Measurements from ENCODE around the gene TUG1.

TUG1 gene

DNA sequence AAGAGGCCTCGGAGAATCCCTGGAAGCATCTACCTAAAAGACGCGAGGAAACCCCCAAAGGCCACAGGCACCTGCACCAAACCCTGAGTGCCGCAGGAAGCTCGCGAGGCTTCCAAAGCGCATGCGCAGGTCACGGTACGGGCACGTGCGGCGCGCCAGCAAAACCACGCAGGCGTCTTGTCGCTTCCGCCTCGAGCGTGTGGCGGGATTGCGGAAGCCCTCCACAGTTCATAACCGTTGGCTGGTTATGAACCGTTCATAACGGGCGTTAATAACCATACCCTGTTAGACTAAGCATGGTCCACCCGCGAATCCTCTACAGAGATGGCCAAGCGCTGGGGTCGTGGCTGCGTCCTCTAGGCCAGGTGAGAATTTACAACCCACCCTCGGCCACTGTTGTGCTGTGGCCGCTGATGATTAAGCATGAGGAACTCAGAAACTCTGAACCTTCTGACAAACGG lies 46.9 kb upstream of the TUG1 start:
- Histone ChIP-seq H4K8ac (ENCODE audit: low read length) (no peak overlapping the region), H3K9me3 (ENCODE audit: control insufficient read depth, low read length) (no peaks in the 10 kb centered on the region), H3K4me3 (ENCODE audit: insufficient read depth in 1 of 2, low read depth in 1 of 2, low read length in 2 of 2) (peak overlapping the region in 1 of 2 experiments; percentile 68), H3K4ac (ENCODE audit: low read depth in 1 of 2, low read length in 2 of 2) (no peak overlapping the region), H4K91ac (ENCODE audit: low read length) (no peak overlapping the region), H2AFZ (ENCODE audit: low read depth, low read length) (no peak overlapping the region), H3K4me1 (ENCODE audit: control insufficient read depth, insufficient read depth, low read depth, low read length) (no peaks in the 10 kb centered on the region), H3K27me3 (ENCODE audit: control insufficient read depth in 1 of 2, insufficient read depth in 1 of 2, low read length in 2 of 2) (no peaks in the 10 kb centered on the region), H2BK5ac (ENCODE audit: low read depth, low read length, poor library complexity, severe bottlenecking) (no peak overlapping the region), H3K4me2 (ENCODE audit: low read length, poor library complexity, severe bottlenecking) (no peak overlapping the region), H2BK15ac (ENCODE audit: low read depth, poor library complexity, severe bottlenecking) (no peak overlapping the region), H2AK5ac (ENCODE audit: low read length, severe bottlenecking) (no peak overlapping the region), H2BK12ac (ENCODE audit: low read length in 2 of 2) (no peak overlapping the region), H3K79me1 (replicated peaks; ENCODE audit: low read length, poor library complexity, severe bottlenecking) (no peaks in the 10 kb centered on the region), H3K9ac (ENCODE audit: low read length) (peak overlapping the region; percentile 70), H3K27ac (ENCODE audit: low read length, poor library complexity, severe bottlenecking) (no peak overlapping the region), H3K36me3 (ENCODE audit: control insufficient read depth in 1 of 2, insufficient read depth in 2 of 2, low read depth in 1 of 2, low read length in 2 of 2) (peaks cover 32 to 36% of the 10 kb centered on the region in 2 experiments), H3K18ac (ENCODE audit: low read depth in 1 of 2, low read length in 2 of 2) (no peak overlapping the region), H3K14ac (ENCODE audit: low read length in 2 of 2) (no peak overlapping the region), H3K23ac (ENCODE audit: low read length in 2 of 2) (no peak overlapping the region), H2BK120ac (ENCODE audit: low read depth, low read length) (no peak overlapping the region)
- WGBS = 95% methylated on average over 34 of the region's 34 CpGs
- no peak for DNase-seq

DNA sequence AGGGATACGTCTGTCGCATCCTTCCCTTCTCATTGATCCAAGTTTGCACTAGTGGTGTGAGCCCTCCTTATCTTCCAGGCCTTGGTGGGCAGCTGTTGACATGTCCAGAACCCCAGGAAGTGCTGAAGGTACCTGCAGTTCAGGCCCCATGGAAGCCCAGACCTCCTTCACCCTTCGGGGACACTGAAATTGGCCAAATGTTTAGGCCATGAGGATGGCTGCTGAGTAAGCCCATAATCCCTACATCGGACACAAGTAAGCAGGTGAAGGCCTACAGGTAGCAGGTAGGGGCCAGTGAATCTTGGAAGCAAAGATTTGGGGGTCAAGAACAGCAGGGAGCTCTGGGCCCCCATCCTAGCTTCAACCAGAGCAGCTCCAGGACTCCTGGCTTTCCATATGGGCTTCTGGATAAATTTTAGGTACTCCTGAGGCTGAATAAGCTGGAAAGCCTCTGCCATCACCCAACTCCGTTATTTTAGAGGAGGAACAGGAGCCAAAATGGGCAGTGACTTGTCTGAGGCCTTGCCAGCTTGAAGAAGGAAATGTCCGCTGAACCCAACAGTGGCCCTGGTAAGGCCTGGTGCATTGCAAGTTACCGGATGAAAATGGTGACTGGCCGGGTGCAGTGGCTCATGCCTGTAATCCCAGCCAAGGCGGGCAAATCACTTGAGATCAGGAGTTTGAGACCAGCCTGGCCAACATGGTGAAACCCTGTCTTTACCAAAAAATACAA lies 45.7 kb upstream of the TUG1 start:
- no peaks in the 10 kb centered on the region for H3K79me1 ChIP-seq (replicated peaks; ENCODE audit: low read length, poor library complexity, severe bottlenecking)
- H3K27ac ChIP-seq (ENCODE audit: low read length, poor library complexity, severe bottlenecking) = no peak overlapping the region
- H4K91ac ChIP-seq (ENCODE audit: low read length) = no peak overlapping the region
- H3K36me3 ChIP-seq (ENCODE audit: control insufficient read depth in 1 of 2, insufficient read depth in 2 of 2, low read depth in 1 of 2, low read length in 2 of 2) = peaks cover 43 to 48% of the 10 kb centered on the region in 2 experiments
- no peak overlapping the region for H2BK12ac ChIP-seq (ENCODE audit: low read length in 2 of 2)
- H3K4me3 ChIP-seq (ENCODE audit: insufficient read depth in 1 of 2, low read depth in 1 of 2, low read length in 2 of 2) = no peak overlapping the region
- no peak for DNase-seq
- H2AK5ac ChIP-seq (ENCODE audit: low read length, severe bottlenecking) = no peak overlapping the region
- no peak overlapping the region for H3K18ac ChIP-seq (ENCODE audit: low read depth in 1 of 2, low read length in 2 of 2)
- no peak overlapping the region for H3K9ac ChIP-seq (ENCODE audit: low read length)
- H2BK120ac ChIP-seq (ENCODE audit: low read depth, low read length) = no peak overlapping the region
- H2BK15ac ChIP-seq (ENCODE audit: low read depth, poor library complexity, severe bottlenecking) = no peak overlapping the region
- no peak overlapping the region for H2BK5ac ChIP-seq (ENCODE audit: low read depth, low read length, poor library complexity, severe bottlenecking)
- H3K9me3 ChIP-seq (ENCODE audit: control insufficient read depth, low read length) = no peaks in the 10 kb centered on the region
- no peaks in the 10 kb centered on the region for H3K4me1 ChIP-seq (ENCODE audit: control insufficient read depth, insufficient read depth, low read depth, low read length)
- 97% methylated on average over 9 of the region's 9 CpGs for WGBS
- no peak overlapping the region for H3K4me2 ChIP-seq (ENCODE audit: low read length, poor library complexity, severe bottlenecking)
- H3K23ac ChIP-seq (ENCODE audit: low read length in 2 of 2) = no peak overlapping the region
- peak overlapping the region; percentile 24 for H4K8ac ChIP-seq (ENCODE audit: low read length)
- no peak overlapping the region for H3K4ac ChIP-seq (ENCODE audit: low read depth in 1 of 2, low read length in 2 of 2)
- no peak overlapping the region for H2AFZ ChIP-seq (ENCODE audit: low read depth, low read length)
- no peaks in the 10 kb centered on the region for H3K27me3 ChIP-seq (ENCODE audit: control insufficient read depth in 1 of 2, insufficient read depth in 1 of 2, low read length in 2 of 2)
- no peak overlapping the region for H3K14ac ChIP-seq (ENCODE audit: low read length in 2 of 2)

DNA sequence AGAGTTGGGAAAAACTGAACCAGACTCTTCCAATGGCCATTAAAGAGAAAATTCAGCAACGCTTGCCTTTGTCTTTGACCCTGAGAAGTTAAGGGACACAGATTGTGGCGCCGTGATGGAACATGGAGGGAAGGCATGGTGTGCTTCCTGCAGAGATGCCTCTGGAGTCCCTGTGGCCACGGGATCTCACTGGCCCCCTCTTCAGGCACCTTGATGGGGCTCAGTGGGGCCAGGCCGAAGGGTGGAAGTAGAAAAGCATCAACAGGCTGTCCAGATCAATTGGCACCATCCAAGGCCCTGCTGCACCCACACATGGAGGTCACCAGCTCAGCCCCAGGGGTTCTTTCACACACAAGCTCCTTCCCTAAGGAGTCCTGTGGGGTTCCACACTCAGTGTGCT lies 43.4 kb upstream of the TUG1 start:
- Histone ChIP-seq H2BK15ac (ENCODE audit: low read depth, poor library complexity, severe bottlenecking) (no peak overlapping the region), H4K8ac (ENCODE audit: low read length) (no peak overlapping the region), H2AK5ac (ENCODE audit: low read length, severe bottlenecking) (no peak overlapping the region), H3K14ac (ENCODE audit: low read length in 2 of 2) (no peak overlapping the region), H4K91ac (ENCODE audit: low read length) (no peak overlapping the region), H2BK120ac (ENCODE audit: low read depth, low read length) (no peak overlapping the region), H3K4me1 (ENCODE audit: control insufficient read depth, insufficient read depth, low read depth, low read length) (no peaks in the 10 kb centered on the region), H3K9me3 (ENCODE audit: control insufficient read depth, low read length) (no peaks in the 10 kb centered on the region), H2BK12ac (ENCODE audit: low read length in 2 of 2) (no peak overlapping the region), H3K36me3 (ENCODE audit: control insufficient read depth in 1 of 2, insufficient read depth in 2 of 2, low read depth in 1 of 2, low read length in 2 of 2) (peaks cover 57 to 65% of the 10 kb centered on the region in 2 experiments), H3K27ac (ENCODE audit: low read length, poor library complexity, severe bottlenecking) (no peak overlapping the region), H3K79me1 (replicated peaks; ENCODE audit: low read length, poor library complexity, severe bottlenecking) (peaks cover 2% of the 10 kb centered on the region), H3K18ac (ENCODE audit: low read depth in 1 of 2, low read length in 2 of 2) (no peak overlapping the region), H3K27me3 (ENCODE audit: control insufficient read depth in 1 of 2, insufficient read depth in 1 of 2, low read length in 2 of 2) (no peaks in the 10 kb centered on the region), H3K23ac (ENCODE audit: low read length in 2 of 2) (no peak overlapping the region), H2BK5ac (ENCODE audit: low read depth, low read length, poor library complexity, severe bottlenecking) (no peak overlapping the region), H3K4me2 (ENCODE audit: low read length, poor library complexity, severe bottlenecking) (no peak overlapping the region), H3K4me3 (ENCODE audit: insufficient read depth in 1 of 2, low read depth in 1 of 2, low read length in 2 of 2) (no peak overlapping the region), H2AFZ (ENCODE audit: low read depth, low read length) (no peak overlapping the region), H3K9ac (ENCODE audit: low read length) (no peak overlapping the region), H3K4ac (ENCODE audit: low read depth in 1 of 2, low read length in 2 of 2) (no peak overlapping the region)
- DNase-seq = no peak
- 96% methylated on average over 5 of the region's 5 CpGs for WGBS

DNA sequence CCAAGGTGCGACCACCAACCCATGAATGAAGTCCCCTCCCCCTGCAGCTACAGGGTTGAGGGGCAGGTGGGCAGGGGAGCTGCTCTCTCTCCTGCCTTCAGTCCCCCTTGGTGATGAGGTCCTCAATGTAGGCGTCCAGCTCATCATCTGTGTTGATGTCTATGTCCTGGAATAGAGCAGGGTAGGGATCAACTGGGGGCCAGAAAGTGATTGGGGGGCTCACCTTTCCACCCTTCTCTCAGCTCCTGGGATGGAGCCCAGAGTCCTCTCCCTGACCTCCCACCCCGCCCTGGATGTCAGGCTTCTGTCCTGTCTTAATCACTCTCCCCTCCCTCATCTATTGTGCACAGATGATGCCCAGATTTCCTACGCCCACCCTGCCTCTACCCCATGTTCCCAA lies 42.4 kb upstream of the TUG1 start:
- Histone ChIP-seq H3K4ac (ENCODE audit: low read depth in 1 of 2, low read length in 2 of 2) (no peak overlapping the region), H3K4me1 (ENCODE audit: control insufficient read depth, insufficient read depth, low read depth, low read length) (no peaks in the 10 kb centered on the region), H3K18ac (ENCODE audit: low read depth in 1 of 2, low read length in 2 of 2) (no peak overlapping the region), H3K9ac (ENCODE audit: low read length) (no peak overlapping the region), H3K79me1 (replicated peaks; ENCODE audit: low read length, poor library complexity, severe bottlenecking) (peaks cover 12% of the 10 kb centered on the region), H2BK5ac (ENCODE audit: low read depth, low read length, poor library complexity, severe bottlenecking) (no peak overlapping the region), H3K23ac (ENCODE audit: low read length in 2 of 2) (no peak overlapping the region), H3K27me3 (ENCODE audit: control insufficient read depth in 1 of 2, insufficient read depth in 1 of 2, low read length in 2 of 2) (no peaks in the 10 kb centered on the region), H2AK5ac (ENCODE audit: low read length, severe bottlenecking) (no peak overlapping the region), H2BK12ac (ENCODE audit: low read length in 2 of 2) (no peak overlapping the region), H2AFZ (ENCODE audit: low read depth, low read length) (no peak overlapping the region), H3K9me3 (ENCODE audit: control insufficient read depth, low read length) (no peaks in the 10 kb centered on the region), H3K4me3 (ENCODE audit: insufficient read depth in 1 of 2, low read depth in 1 of 2, low read length in 2 of 2) (no peak overlapping the region), H3K36me3 (ENCODE audit: control insufficient read depth in 1 of 2, insufficient read depth in 2 of 2, low read depth in 1 of 2, low read length in 2 of 2) (peaks cover 68 to 75% of the 10 kb centered on the region in 2 experiments), H2BK120ac (ENCODE audit: low read depth, low read length) (no peak overlapping the region), H4K91ac (ENCODE audit: low read length) (no peak overlapping the region), H2BK15ac (ENCODE audit: low read depth, poor library complexity, severe bottlenecking) (no peak overlapping the region), H3K14ac (ENCODE audit: low read length in 2 of 2) (no peak overlapping the region), H3K4me2 (ENCODE audit: low read length, poor library complexity, severe bottlenecking) (no peak overlapping the region), H3K27ac (ENCODE audit: low read length, poor library complexity, severe bottlenecking) (no peak overlapping the region), H4K8ac (ENCODE audit: low read length) (no peak overlapping the region)
- no peak for DNase-seq
- 97% methylated on average over 4 of the region's 4 CpGs for WGBS
